GM13977 (cell line): Measurements from ENCODE around the gene CDH4.

Source experiments
- DNase-seq: peaks from one replicate; pipeline ENCODE4 v3.0.0; 2012; ENCODE audit warnings: low spot score
- CTCF ChIP-seq: IDR thresholded peaks from 2 replicates; pipeline ENCODE4 v1.5.1; 2012; ENCODE audit warnings: mild to moderate bottlenecking, control low read depth; ENCODE audit not compliant: insufficient read depth; ENCODE audit errors: extremely low read depth, missing control alignments
- in situ Hi-C: fragments of 300-500 bp; cut with MboI; formaldehyde crosslinking; loops from one replicate; pipeline ENCODE4 v1.12.0; 2022; ENCODE audit warnings: low sequenced_read_pairs, low pct_unique_long_range_greater_than_20kb, mixed read lengths, inconsistent platforms; ENCODE audit not compliant: unreplicated experiment

Gene CDH4

GRCh38 chr20:61349447-61350165 is 97.5 kb downstream of the CDH4 start:
- no peak for TF ChIP-seq CTCF
- no peak for DNase-seq
- in situ Hi-C loops: no loop called here

GRCh38 chr20:61350500-61351250 is 98.6 kb downstream of the CDH4 start:
- DNase-seq: no peak
- no peak for TF ChIP-seq CTCF
- in situ Hi-C loops: no loop called here

- no peak for TF ChIP-seq CTCF
- DNase-seq: no peak
- in situ Hi-C loops: no loop called here
Observed at GRCh38 chr20:61352346-61353260, 100.5 kb downstream of the CDH4 start.

GRCh38 chr20:61353261-61354000 is 101.4 kb downstream of the CDH4 start:
- no peak for TF ChIP-seq CTCF
- in situ Hi-C loops: no loop called here

GRCh38 chr20:61354001-61354390 is 101.9 kb downstream of the CDH4 start:
- DNase-seq: no peak
- TF ChIP-seq CTCF: no peak
- in situ Hi-C loops: no loop called here

More at GRCh38 chr20:61353261-61354000, 101.4 kb downstream of the CDH4 start:
- DNase-seq: no peak

- DNase-seq: no peak
- no peak for TF ChIP-seq CTCF
- in situ Hi-C loops: no loop called here
Observed at GRCh38 chr20:61354501-61354900, 102.4 kb downstream of the CDH4 start.
